Measurements from ENCODE around the gene CBL. TPM values are rescaled to one million over a fixed set of nuclear protein-coding genes. Genes with fewer than 3 reads are reported as not detected.

CBL gene
- total RNA-seq, 1 donor from 2014 or later = 42.1 TPM

- intact Hi-C loops (cut with micrococcal nuclease) = loop anchor here (1.0 to 10.0 kb wide), 8 partner anchors 21 to 828 kb away; partner anchors contain the start of genes C2CD2L, KMT2A and SLC37A4
Measured at GRCh38 chr11:119262668-119263351, 56.7 kb downstream of the CBL start.

DNA sequence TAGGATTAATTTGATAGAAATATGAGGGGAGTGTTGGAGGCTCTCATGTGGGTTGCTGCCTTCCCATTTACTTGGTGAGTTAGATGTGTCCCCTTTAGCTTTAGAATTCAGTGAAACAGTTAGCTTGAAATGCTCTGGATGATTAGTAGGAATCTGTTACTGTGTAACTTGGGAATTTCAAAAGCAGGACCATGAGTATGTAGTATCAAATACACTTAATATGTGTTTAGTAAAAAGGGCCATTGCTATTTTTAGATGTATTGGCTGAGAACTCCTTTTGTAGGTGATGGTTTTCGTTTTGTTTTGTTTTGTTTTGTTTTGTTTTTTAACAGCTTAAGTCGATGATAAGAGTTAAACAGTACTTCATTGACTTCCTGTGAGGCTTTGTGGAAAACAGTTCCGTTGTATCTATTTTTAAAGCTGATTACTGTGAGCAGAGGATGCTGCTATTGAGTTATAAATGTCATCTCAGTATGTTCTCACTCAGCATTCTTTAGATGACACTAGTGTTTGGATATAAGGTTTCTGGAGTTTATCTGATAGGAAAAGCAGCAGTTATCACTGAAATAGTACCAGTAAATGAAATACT is 57.3 kb downstream of the CBL start:
- intact Hi-C loops (cut with micrococcal nuclease) = loop anchor here (1.0 to 10.0 kb wide), 7 partner anchors 21 to 829 kb away; partner anchors contain the start of genes C2CD2L, KMT2A and SLC37A4

- intact Hi-C loops (cut with micrococcal nuclease) = loop anchor here (10.0 kb wide), 1 partner anchor 831 kb away; the partner anchor contains the start of gene KMT2A
Measured at GRCh38 chr11:119266063-119266462, 59.9 kb downstream of the CBL start.

- intact Hi-C loops (cut with micrococcal nuclease) = loop anchor here (10.0 kb wide), 1 partner anchor 832 kb away; the partner anchor contains the start of gene KMT2A
Measured at GRCh38 chr11:119266517-119267255, 60.5 kb downstream of the CBL start.

GRCh38 chr11:119267645-119268044 is 61.5 kb downstream of the CBL start:
- intact Hi-C loops (cut with micrococcal nuclease) = loop anchor here (10.0 kb wide), 1 partner anchor 833 kb away; the partner anchor contains the start of gene KMT2A

DNA sequence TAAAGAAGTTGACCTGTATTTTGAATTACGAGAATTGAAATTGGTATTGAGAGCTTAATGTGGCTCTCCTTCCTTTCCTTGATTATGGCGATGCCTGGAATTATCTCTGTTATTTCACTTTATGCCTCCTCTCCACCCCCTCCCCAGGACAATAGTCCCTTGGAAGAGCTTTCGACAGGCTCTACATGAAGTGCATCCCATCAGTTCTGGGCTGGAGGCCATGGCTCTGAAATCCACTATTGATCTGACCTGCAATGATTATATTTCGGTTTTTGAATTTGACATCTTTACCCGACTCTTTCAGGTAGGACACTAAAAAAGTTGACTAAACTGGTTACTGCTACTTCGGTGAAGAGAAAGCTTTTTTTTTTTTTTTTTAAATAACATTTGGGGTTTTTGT is 67.6 kb downstream of the CBL start:
- intact Hi-C loops (cut with micrococcal nuclease) = no loop called here

DNA sequence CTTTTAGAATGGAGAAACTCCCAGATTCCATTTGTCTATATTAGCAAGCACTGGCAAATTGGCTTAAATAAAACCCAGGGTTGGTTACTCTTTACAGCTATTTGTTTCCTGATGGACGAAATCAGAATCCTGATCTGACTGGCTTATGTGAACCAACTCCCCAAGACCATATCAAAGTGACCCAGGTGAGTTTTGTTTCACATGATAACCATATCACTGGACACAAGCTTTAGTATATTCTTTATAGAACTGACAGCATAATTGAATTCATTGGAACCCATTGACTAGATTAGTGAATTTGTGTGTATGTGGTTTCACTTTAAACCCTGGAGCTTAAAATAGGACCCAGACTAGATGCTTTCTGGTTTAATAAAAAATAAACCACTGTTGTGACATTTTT is 71.5 kb downstream of the CBL start:
- intact Hi-C loops (cut with micrococcal nuclease) = no loop called here

- intact Hi-C loops (cut with micrococcal nuclease) = no loop called here
Measured at GRCh38 chr11:119282495-119282894, 76.4 kb downstream of the CBL start.

- intact Hi-C loops (cut with micrococcal nuclease) = loop anchor here (1.0 to 2.0 kb wide), 4 partner anchors 21 to 88 kb away; no protein-coding TSS in a partner anchor
Measured at GRCh38 chr11:119284344-119285157, 78.4 kb downstream of the CBL start.

- intact Hi-C loops (cut with micrococcal nuclease) = loop anchor here (2.0 kb wide), 1 partner anchor 89 kb away; no protein-coding TSS in a partner anchor
Measured at GRCh38 chr11:119285431-119285830, 79.3 kb downstream of the CBL start.

- intact Hi-C loops (cut with micrococcal nuclease) = no loop called here
Measured at GRCh38 chr11:119288219-119288618, 82.1 kb downstream of the CBL start.

DNA sequence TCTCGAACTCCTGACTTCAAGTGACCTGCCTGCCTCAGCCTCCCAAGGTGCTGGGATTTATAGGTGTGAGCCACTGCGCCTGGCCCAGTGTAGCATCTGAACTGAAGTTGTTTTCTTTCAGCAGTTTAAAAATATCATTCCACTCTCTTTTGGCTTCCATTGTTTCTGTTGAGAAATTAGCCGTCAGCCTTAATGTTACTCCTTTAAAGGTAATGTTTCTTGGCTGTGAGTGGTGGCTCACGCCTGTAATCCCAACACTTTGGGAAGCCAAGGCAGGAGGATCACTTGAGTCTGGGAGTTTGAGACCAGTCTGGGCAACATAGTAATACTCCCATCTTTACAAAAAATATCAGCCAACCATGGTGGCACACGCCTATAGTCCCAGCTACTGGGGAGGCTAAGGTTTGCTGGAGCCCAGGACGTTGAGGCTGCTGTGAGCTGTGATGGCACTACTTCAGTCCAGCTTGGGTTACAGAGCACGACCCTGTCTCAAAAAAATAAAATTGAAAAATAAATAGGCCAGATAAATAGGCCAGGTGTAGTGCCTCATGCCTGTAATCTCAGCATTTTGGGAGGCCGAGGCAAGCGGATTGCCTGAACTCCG is 84.9 kb downstream of the CBL start:
- intact Hi-C loops (cut with micrococcal nuclease) = no loop called here

GRCh38 chr11:119293461-119293860 is 87.3 kb downstream of the CBL start:
- intact Hi-C loops (cut with micrococcal nuclease) = no loop called here

GRCh38 chr11:119295178-119295577 is 89.0 kb downstream of the CBL start:
- intact Hi-C loops (cut with micrococcal nuclease) = no loop called here

DNA sequence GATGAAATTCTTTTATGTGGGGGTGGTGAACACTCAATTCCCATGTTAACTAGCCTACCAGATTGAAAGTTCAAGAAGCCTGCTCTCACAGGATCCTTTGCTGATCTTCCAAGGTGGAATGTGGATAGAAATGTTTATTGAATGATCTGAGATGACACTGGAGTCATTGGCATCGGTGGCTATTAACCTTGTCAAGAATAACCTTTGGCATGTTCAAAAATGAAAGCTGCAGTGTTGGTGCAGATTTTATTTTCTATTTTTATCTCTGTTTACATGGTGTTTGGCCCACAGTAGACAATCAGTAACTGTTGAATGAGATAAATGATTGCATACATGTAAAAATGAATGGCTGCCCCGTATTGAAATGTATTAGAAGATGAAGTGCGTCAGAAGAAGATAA is 91.8 kb downstream of the CBL start:
- intact Hi-C loops (cut with micrococcal nuclease) = no loop called here

DNA sequence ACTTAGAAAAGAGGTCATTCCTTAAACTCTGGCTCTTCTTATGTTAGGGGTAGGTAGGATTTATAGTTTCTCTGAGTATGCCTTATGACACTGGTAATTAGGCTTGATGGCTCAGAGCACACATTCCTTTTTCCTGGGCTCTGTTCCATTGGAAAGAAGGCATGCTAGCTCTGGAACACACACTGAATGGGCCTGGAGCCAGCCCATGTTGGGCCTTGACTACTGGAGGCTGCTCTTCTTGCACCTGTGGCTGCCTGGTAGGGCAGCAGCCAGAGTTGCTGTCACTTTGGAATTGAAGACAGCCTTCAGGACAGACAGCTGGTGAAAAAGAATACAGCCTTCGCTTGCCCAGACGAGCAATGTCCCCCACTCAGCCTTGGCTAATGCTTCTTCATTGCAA is 92.6 kb downstream of the CBL start:
- intact Hi-C loops (cut with micrococcal nuclease) = no loop called here

DNA sequence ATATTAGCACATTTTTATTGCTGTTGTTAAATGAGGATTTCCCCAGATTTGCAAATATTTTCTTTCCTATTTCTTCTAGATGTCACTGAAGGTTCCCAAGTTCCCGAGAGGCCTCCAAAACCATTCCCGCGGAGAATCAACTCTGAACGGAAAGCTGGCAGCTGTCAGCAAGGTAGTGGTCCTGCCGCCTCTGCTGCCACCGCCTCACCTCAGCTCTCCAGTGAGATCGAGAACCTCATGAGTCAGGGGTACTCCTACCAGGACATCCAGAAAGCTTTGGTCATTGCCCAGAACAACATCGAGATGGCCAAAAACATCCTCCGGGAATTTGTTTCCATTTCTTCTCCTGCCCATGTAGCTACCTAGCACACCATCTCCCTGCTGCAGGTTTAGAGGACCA is 93.3 kb downstream of the CBL start:
- intact Hi-C loops (cut with micrococcal nuclease) = no loop called here

GRCh38 chr11:119300198-119300964 is 94.2 kb downstream of the CBL start:
- intact Hi-C loops (cut with micrococcal nuclease) = no loop called here

DNA sequence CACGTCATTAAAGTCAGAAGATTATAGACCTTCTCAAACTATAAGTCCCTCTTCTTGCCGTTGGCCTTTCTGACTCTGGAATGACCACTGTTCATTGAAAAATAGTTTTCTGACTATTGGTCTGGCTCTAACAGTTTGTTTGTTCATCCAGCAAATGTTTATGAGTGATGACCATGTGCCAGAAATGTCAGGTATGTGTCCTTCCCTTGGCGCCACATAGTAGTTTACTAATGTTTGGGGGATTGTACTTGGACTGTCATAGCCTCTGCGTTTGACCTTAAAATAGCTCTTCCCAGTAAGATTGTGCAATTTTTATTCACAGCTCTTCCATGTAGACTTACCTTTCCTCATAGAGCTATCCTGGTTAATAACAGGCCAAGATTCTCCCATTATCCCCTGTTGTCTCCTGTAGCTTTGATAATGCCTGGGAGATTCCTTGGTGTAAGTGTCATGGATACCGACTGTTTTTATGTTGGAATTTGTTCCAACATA is 97.1 kb downstream of the CBL start:
- intact Hi-C loops (cut with micrococcal nuclease) = no loop called here

All from T-helper 1 cell treated with Interleukin-12 subunit alpha and Interleukin-12 subunit beta and Interleukin-4 antibody, amounts not matched to agents 30 ng/mL and 1 ng/mL, for 36 hours (primary cell).